GM18873 (cell line): ENCODE results near the gene NCOR1.
"Not testable (repeated sequence)": the region's sequence is repeated elsewhere in the genome, so short reads cannot be mapped to it uniquely, and the experiment has no call there.

ENCODE experiments used
- ATAC-seq: cut with Tn5 transposase; IDR thresholded peaks from one replicate; pipeline ENCODE4 v1.9.1; 2021; ENCODE audit warnings: mild to moderate bottlenecking, moderate library complexity, moderate number of reproducible peaks; ENCODE audit not compliant: unreplicated experiment, low FRiP score

The NCOR1 gene

GRCh38 chr17:16216341-16217001 is 1.1 kb upstream of the NCOR1 start:
- not testable (repeated sequence) for ATAC-seq

- ATAC-seq: no peak
These were observed 607 bp upstream of the NCOR1 start for GRCh38 chr17:16215965-16216316.

GRCh38 chr17:16215002-16215272 is 397 bp downstream of the NCOR1 start:
- ATAC-seq: peak; percentile 34

GRCh38 chr17:16214190-16215001 is 938 bp downstream of the NCOR1 start:
- ATAC-seq: no peak

- ATAC-seq: no peak
These were observed 2.5 kb downstream of the NCOR1 start for GRCh38 chr17:16212793-16213192.

GRCh38 chr17:16211590-16211989 is 3.7 kb downstream of the NCOR1 start:
- ATAC-seq: no peak

- ATAC-seq: not testable (repeated sequence)
These were observed 10.6 kb downstream of the NCOR1 start for GRCh38 chr17:16204763-16205162.

GRCh38 chr17:16202554-16203500 is 12.5 kb downstream of the NCOR1 start:
- ATAC-seq: not testable (repeated sequence)

- not testable (repeated sequence) for ATAC-seq
These were observed 13.6 kb downstream of the NCOR1 start for GRCh38 chr17:16201693-16202131.

GRCh38 chr17:16199093-16199492 is 16.2 kb downstream of the NCOR1 start:
- no peak for ATAC-seq

- no peak for ATAC-seq
These were observed 18.1 kb downstream of the NCOR1 start for GRCh38 chr17:16197276-16197675.

- ATAC-seq: not testable (repeated sequence)
These were observed 21.0 kb downstream of the NCOR1 start for GRCh38 chr17:16194307-16194835.

- ATAC-seq: no peak
These were observed 23.7 kb downstream of the NCOR1 start for GRCh38 chr17:16191604-16192003.

- ATAC-seq: no peak
These were observed 24.5 kb downstream of the NCOR1 start for GRCh38 chr17:16190703-16191360.

GRCh38 chr17:16189791-16190348 is 25.5 kb downstream of the NCOR1 start:
- ATAC-seq: no peak

GRCh38 chr17:16187642-16188041 is 27.7 kb downstream of the NCOR1 start:
- no peak for ATAC-seq

- ATAC-seq: no peak
These were observed 33.8 kb downstream of the NCOR1 start for GRCh38 chr17:16181581-16181980.

- ATAC-seq: no peak
These were observed 36.5 kb downstream of the NCOR1 start for GRCh38 chr17:16178836-16179235.

- ATAC-seq: no peak
These were observed 43.7 kb downstream of the NCOR1 start for GRCh38 chr17:16171613-16172012.

- not testable (repeated sequence) for ATAC-seq
These were observed 48.6 kb downstream of the NCOR1 start for GRCh38 chr17:16166766-16167165.
